Keratinocyte (primary cell): ENCODE measurements around the gene DSE. TPM values are rescaled to one million over a fixed set of nuclear protein-coding genes. Genes with fewer than 3 reads are reported as not detected.
A peak's percentile ranks its signal among the peaks of the same experiment; 100 is the strongest.

Experiments used
- DNase-seq: peaks from one replicate; pipeline ENCODE4 v3.0.0-alpha.2; 2011; ENCODE audit warnings: low read depth, missing footprints, low spot score
- FAIRE-seq: peaks from 2 replicates; lab custom pipeline; 2011; peaks lifted over from hg19 to GRCh38; lab: Jason Lieb, UNC
- H2AFZ ChIP-seq: 2 replicates; pipeline ENCODE4 v1.6.0; 2012; ENCODE audit warnings: low read length, control low read depth, inconsistent platforms; ENCODE audit not compliant: control insufficient read depth
- H3K27ac ChIP-seq: 2 replicates; pipeline ENCODE4 v1.5.1; 2011; ENCODE audit warnings: low read length; ENCODE audit not compliant: control insufficient read depth, insufficient read depth
- H3K27me3 ChIP-seq: 3 replicates; pipeline ENCODE4 v1.6.0; 2011; ENCODE audit warnings: low read length; ENCODE audit not compliant: control insufficient read depth, insufficient read depth; ENCODE audit errors: extremely low read depth
- H3K36me3 ChIP-seq, 2 experiments: 2 replicates in 1 of 2; 3 replicates in 1 of 2; pipeline ENCODE4 v1.5.1; 2011; ENCODE audit warnings: low read length in 2 of 2, mild to moderate bottlenecking in 1 of 2; ENCODE audit not compliant: control insufficient read depth in 2 of 2, insufficient read depth in 2 of 2; ENCODE audit errors: extremely low read depth in 1 of 2
- H3K4me1 ChIP-seq: 3 replicates; pipeline ENCODE4 v1.5.1; 2011; ENCODE audit warnings: low read length; ENCODE audit not compliant: control insufficient read depth, insufficient read depth; ENCODE audit errors: extremely low read depth
- H3K4me2 ChIP-seq: 3 replicates; pipeline ENCODE4 v1.6.0; 2011; ENCODE audit warnings: low read depth, low read length; ENCODE audit not compliant: control insufficient read depth, insufficient read depth; ENCODE audit errors: extremely low read depth
- H3K4me3 ChIP-seq, 3 experiments: fragments of 200-600 bp in 1 of 3; sonication (generic) in 1 of 3; 2 replicates in 2 of 3; 3 replicates in 1 of 3; pipeline ENCODE4 v1.5.1; 2011 to 2016; ENCODE audit warnings: low read length in 3 of 3, mild to moderate bottlenecking in 3 of 3, control low read depth in 2 of 3, inconsistent platforms in 1 of 3, low read depth in 1 of 3, mixed read lengths in 1 of 3, mixed run types in 1 of 3, moderate library complexity in 1 of 3; ENCODE audit not compliant: control insufficient read depth in 2 of 3, insufficient read depth in 2 of 3; ENCODE audit errors: extremely low read depth in 1 of 3
- H3K79me2 ChIP-seq: 2 replicates; pipeline ENCODE4 v1.6.0; 2012; ENCODE audit warnings: low read length; ENCODE audit not compliant: control insufficient read depth, insufficient read depth
- H3K9ac ChIP-seq: 3 replicates; pipeline ENCODE4 v1.6.0; 2011; ENCODE audit warnings: low read length; ENCODE audit not compliant: control insufficient read depth, insufficient read depth; ENCODE audit errors: extremely low read depth
- H3K9me1 ChIP-seq: 3 replicates; pipeline ENCODE4 v1.6.0; 2011; ENCODE audit warnings: low read length; ENCODE audit not compliant: control insufficient read depth, insufficient read depth; ENCODE audit errors: extremely low read depth
- H3K9me3 ChIP-seq: 2 replicates; pipeline ENCODE4 v1.5.1; 2012; ENCODE audit warnings: low read depth, low read length; ENCODE audit not compliant: control insufficient read depth
- H4K20me1 ChIP-seq: 3 replicates; pipeline ENCODE4 v1.6.0; 2011; ENCODE audit warnings: low read length; ENCODE audit not compliant: control insufficient read depth, insufficient read depth; ENCODE audit errors: extremely low read depth
- EZH2 ChIP-seq: IDR thresholded peaks from one replicate; pipeline ENCODE4 v1.6.1; 2012; ENCODE audit warnings: inconsistent platforms, mild to moderate bottlenecking, low read length, moderate library complexity
- dilution Hi-C: fragments of 300-500 bp; cut with MboI; formaldehyde crosslinking; loops from one replicate; pipeline ENCODE4 v1.7.0; 2020; ENCODE audit warnings: low sequenced_read_pairs; ENCODE audit not compliant: extremely low pct_ligation_motif_present
- polyA plus RNA-seq, 5 experiments: library from polyadenylated mRNA; depleted of rRNA in 3 of 5; stranded (reverse) in 3 of 5; stranded (forward) in 1 of 5; unstranded in 1 of 5; fragments of >200 nt; gene quantifications; 1 replicate in 1 of 5; 2 replicates in 3 of 5; 3 replicates in 1 of 5; pipeline versions ENCODE4 v1.2.1 to v1.2.3, GENCODE V29; 2011 to 2012; ENCODE audit warnings: missing spikeins in 2 of 5, low read depth in 1 of 5, low replicate concordance in 1 of 5
- TF ChIP-seq, protein P1 (sequence below), 3 experiments: IDR thresholded peaks in 1 of 3; conservative IDR thresholded peaks in 1 of 3; optimal IDR thresholded peaks in 1 of 3; 2 replicates in 2 of 3; 3 replicates in 1 of 3; pipeline versions ENCODE3 to v1.5.1; 2011; ENCODE audit warnings: low read length in 3 of 3, mild to moderate bottlenecking in 3 of 3, moderate library complexity in 2 of 3, control low read depth in 1 of 3, inconsistent platforms in 1 of 3; ENCODE audit not compliant: insufficient read depth in 2 of 3; ENCODE audit errors: extremely low read depth in 1 of 3

Gene DSE
- polyA plus RNA-seq, 1 donor (not counting 4 experiments of a cell fraction or from before 2014, with no cell fraction given): 99.7 TPM

DNA sequence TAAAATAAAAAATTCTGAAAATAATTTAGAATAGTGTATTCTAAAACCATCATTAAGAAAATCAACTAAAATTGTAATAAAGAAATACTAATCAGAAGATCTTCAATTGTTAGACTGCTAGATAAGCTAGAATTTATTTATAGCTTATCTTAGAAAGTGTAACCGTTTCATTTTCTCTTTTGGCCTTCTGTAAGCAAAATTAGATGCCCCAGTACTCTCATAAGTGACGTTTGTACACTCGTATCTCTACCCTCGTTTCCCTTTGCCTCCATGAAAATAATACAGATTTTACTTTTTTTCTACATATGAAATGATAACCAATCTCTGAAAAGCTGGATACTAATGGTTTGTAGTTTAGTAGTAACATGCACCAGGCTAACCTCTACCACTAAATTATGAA is 19.8 kb downstream of the DSE start:
- no peaks in the 10 kb centered on the region for H3K9me3 ChIP-seq
- peaks cover 77% of the 10 kb centered on the region for H3K79me2 ChIP-seq
- H3K27ac ChIP-seq: no peak overlapping the region
- FAIRE-seq: no peak
- H3K9ac ChIP-seq: no peak overlapping the region
- no peak for DNase-seq
- no peaks in the 10 kb centered on the region for H3K36me3 ChIP-seq
- dilution Hi-C loops: no loop called here
- H3K9me1 ChIP-seq: no peaks in the 10 kb centered on the region
- H3K27me3 ChIP-seq: no peaks in the 10 kb centered on the region
- no peak overlapping the region for H3K4me2 ChIP-seq
- TF ChIP-seq, protein P1, sequence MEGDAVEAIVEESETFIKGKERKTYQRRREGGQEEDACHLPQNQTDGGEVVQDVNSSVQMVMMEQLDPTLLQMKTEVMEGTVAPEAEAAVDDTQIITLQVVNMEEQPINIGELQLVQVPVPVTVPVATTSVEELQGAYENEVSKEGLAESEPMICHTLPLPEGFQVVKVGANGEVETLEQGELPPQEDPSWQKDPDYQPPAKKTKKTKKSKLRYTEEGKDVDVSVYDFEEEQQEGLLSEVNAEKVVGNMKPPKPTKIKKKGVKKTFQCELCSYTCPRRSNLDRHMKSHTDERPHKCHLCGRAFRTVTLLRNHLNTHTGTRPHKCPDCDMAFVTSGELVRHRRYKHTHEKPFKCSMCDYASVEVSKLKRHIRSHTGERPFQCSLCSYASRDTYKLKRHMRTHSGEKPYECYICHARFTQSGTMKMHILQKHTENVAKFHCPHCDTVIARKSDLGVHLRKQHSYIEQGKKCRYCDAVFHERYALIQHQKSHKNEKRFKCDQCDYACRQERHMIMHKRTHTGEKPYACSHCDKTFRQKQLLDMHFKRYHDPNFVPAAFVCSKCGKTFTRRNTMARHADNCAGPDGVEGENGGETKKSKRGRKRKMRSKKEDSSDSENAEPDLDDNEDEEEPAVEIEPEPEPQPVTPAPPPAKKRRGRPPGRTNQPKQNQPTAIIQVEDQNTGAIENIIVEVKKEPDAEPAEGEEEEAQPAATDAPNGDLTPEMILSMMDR (optimal IDR thresholded peaks at IDR 0.05 in 1 of 3, IDR thresholded peaks at IDR 0.05 in 1 of 3, conservative IDR thresholded peaks at IDR 0.05 in 1 of 3; ENCODE audit: extremely low read depth in 1 of 3, insufficient read depth in 2 of 3, low read length in 3 of 3): no peak
- no peak for TF ChIP-seq EZH2
- no peaks in the 10 kb centered on the region for H4K20me1 ChIP-seq
- H2AFZ ChIP-seq: no peak overlapping the region
- no peak overlapping the region for H3K4me3 ChIP-seq
- H3K4me1 ChIP-seq: peaks cover 55% of the 10 kb centered on the region

- Histone ChIP-seq H3K9me3 (no peaks in the 10 kb centered on the region), H3K27me3 (no peaks in the 10 kb centered on the region), H3K79me2 (peaks cover 93% of the 10 kb centered on the region), H3K4me3 (no peak overlapping the region), H4K20me1 (no peaks in the 10 kb centered on the region), H3K4me1 (peaks cover 45% of the 10 kb centered on the region), H3K4me2 (peak overlapping the region; percentile 66), H3K36me3 (no peaks in the 10 kb centered on the region), H2AFZ (no peak overlapping the region), H3K9ac (peak overlapping the region; percentile 19), H3K27ac (peak overlapping the region; percentile 64), H3K9me1 (no peaks in the 10 kb centered on the region)
- dilution Hi-C loops: no loop called here
- TF ChIP-seq, protein P1 (optimal IDR thresholded peaks at IDR 0.05 in 1 of 3, IDR thresholded peaks at IDR 0.05 in 1 of 3, conservative IDR thresholded peaks at IDR 0.05 in 1 of 3; ENCODE audit: extremely low read depth in 1 of 3, insufficient read depth in 2 of 3, low read length in 3 of 3): no peak
- DNase-seq (no peak), FAIRE-seq (peak; percentile 44)
Measured at GRCh38 chr6:116392132-116393013, 21.6 kb downstream of the DSE start.
